ENCODE results near the gene CEP70.

DNA sequence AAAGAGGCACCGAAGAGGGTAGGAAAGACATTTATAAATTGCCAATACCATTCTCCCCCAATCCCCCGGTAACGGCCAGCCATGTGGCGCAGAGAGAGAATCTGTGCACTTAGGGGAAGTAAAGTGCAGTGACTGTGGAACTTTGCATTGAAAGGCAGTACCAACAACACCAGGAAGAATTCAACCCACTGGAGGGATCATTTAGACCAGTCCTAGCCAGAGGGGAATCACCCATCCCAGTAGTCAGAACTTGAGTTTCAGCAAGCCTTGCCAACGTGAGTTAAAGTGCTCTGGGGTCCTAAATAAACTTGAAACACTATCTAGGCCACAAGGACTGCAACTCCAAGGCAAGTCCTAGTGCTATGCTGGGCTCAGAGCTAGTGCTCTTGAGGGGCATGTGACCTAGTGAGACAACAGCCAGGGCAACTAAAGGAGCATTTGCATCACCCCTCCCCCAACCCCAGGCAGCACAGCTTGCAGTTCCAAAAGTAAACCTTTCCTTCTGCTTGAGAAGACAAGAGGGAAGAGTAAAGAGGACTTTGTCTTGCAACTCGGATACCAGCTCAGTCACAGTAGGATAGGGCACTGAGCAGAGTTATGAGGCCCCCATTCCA is 15.0 kb downstream of the CEP70 start:
- TF ChIP-seq CTCF (IDR thresholded peaks at IDR 0.05), result no peak
- TF ChIP-seq POLR2A (IDR thresholded peaks at IDR 0.05), result no peak
